B cell (primary cell): ENCODE data around the gene WNT6. TPM values are rescaled to one million over a fixed set of nuclear protein-coding genes. Genes with fewer than 3 reads are reported as not detected.

Experiments used
- ATAC-seq: fragments of 200-7000 bp; cut with Tn5 transposase; one replicate; pipeline ENCODE4 v1.10.0; 2021; ENCODE audit warnings: low read depth, mild to moderate bottlenecking, moderate number of reproducible peaks, moderate library complexity
- CTCF ChIA-PET: fragments of 350-600 bp; sonication (Branson Sonifier 250); formaldehyde crosslinking; loops from one replicate; lab custom pipeline; 2021; ENCODE audit warnings: antibody characterized with exemption, inconsistent platforms; lab: Charles Lee
- POLR2A ChIA-PET: fragments of 350-600 bp; sonication (Branson Sonifier 250); formaldehyde crosslinking; loops from one replicate; lab custom pipeline; 2021; ENCODE audit warnings: antibody characterized with exemption; lab: Charles Lee
- DNase-seq: peaks from one replicate; pipeline ENCODE4 v3.0.0; 2013
- H2AFZ ChIP-seq: 2 replicates; pipeline ENCODE4 v1.6.1; 2012; ENCODE audit warnings: mild to moderate bottlenecking, low read depth, low read length; ENCODE audit not compliant: insufficient read depth, poor library complexity, severe bottlenecking
- H3K27ac ChIP-seq, 2 donors: 1 replicate in 1 of 2; 2 replicates in 1 of 2; pipeline ENCODE4 v1.5.1; 2012 to 2013; ENCODE audit warnings: low read length in 2 of 2, mild to moderate bottlenecking in 2 of 2, moderate library complexity in 1 of 2
- H3K27me3 ChIP-seq, 4 experiments: fragments of 200-600 bp in 1 of 4; sonication (generic) in 1 of 4; replicated peaks in 1 of 4; 1 replicate in 2 of 4; 2 replicates in 2 of 4; pipeline versions ENCODE4 v1.6.1 to v1.7.0; 2013 to 2016; ENCODE audit warnings: low read length in 3 of 4, mild to moderate bottlenecking in 2 of 4, mixed read lengths in 1 of 4, moderate library complexity in 1 of 4; ENCODE audit not compliant: insufficient read depth in 4 of 4, control insufficient read depth in 3 of 4; ENCODE audit errors: control extremely low read depth in 1 of 4
- H3K36me3 ChIP-seq, 2 experiments: replicated peaks in 1 of 2; 1 replicate in 1 of 2; 2 replicates in 1 of 2; pipeline versions ENCODE4 v1.6.1 to v1.7.1; 2013; ENCODE audit warnings: low read length in 1 of 2; ENCODE audit not compliant: insufficient read depth in 2 of 2, control insufficient read depth in 1 of 2; ENCODE audit errors: control extremely low read depth in 1 of 2, extremely low read depth in 1 of 2
- H3K4me1 ChIP-seq, 2 donors: fragments of 200-600 bp in 1 of 2; sonication (generic) in 1 of 2; 1 replicate in 1 of 2; 2 replicates in 1 of 2; pipeline versions ENCODE4 v1.5.1 to v1.6.1; 2013 to 2017; ENCODE audit warnings: low read length in 2 of 2; ENCODE audit not compliant: control insufficient read depth in 2 of 2, insufficient read depth in 2 of 2
- H3K4me2 ChIP-seq: replicated peaks from 2 replicates; pipeline ENCODE3; 2012; ENCODE audit warnings: mild to moderate bottlenecking, low read depth, low read length; ENCODE audit not compliant: poor library complexity, severe bottlenecking
- H3K4me3 ChIP-seq, 5 experiments: fragments of 200-600 bp in 1 of 5; sonication (generic) in 1 of 5; 1 replicate in 3 of 5; 2 replicates in 2 of 5; pipeline versions ENCODE4 v1.5.1 to v1.7.0; 2011 to 2016; ENCODE audit warnings: low read length in 4 of 5, mild to moderate bottlenecking in 4 of 5, low read depth in 2 of 5, control low read depth in 1 of 5, moderate library complexity in 1 of 5; ENCODE audit not compliant: insufficient read depth in 1 of 5; ENCODE audit errors: control extremely low read depth in 1 of 5, extremely low read depth in 1 of 5
- H3K79me2 ChIP-seq: fragments of 200-600 bp; sonication (generic); one replicate; pipeline ENCODE4 v1.6.0; 2016; ENCODE audit warnings: low read length; ENCODE audit not compliant: control insufficient read depth, insufficient read depth
- H3K9ac ChIP-seq: fragments of 200-600 bp; sonication (generic); 2 replicates; pipeline ENCODE4 v1.6.1; 2017; ENCODE audit warnings: mild to moderate bottlenecking, low read length, moderate library complexity
- H3K9me3 ChIP-seq, 3 donors: one replicate each; pipeline versions ENCODE4 v1.6.1 to v1.7.1; 2013; ENCODE audit warnings: low read length in 2 of 3; ENCODE audit not compliant: control insufficient read depth in 2 of 3, insufficient read depth in 1 of 3; ENCODE audit errors: control extremely low read depth in 1 of 3
- H4K20me1 ChIP-seq: 2 replicates; pipeline ENCODE4 v1.6.0; 2012; ENCODE audit warnings: mild to moderate bottlenecking, low read length; ENCODE audit not compliant: insufficient read depth, control insufficient read depth, poor library complexity, severe bottlenecking
- H3K27ac Mint-ChIP-seq: one replicate; pipeline ENCODE4 v1.8.0; 2021; ENCODE audit warnings: mixed read lengths
- H3K27me3 Mint-ChIP-seq: one replicate; pipeline ENCODE4 v1.8.0; 2021; ENCODE audit warnings: mixed read lengths
- H3K4me1 Mint-ChIP-seq: one replicate; pipeline ENCODE4 v1.8.0; 2021; ENCODE audit warnings: mixed read lengths
- H3K4me3 Mint-ChIP-seq: one replicate; pipeline ENCODE4 v1.8.0; 2021; ENCODE audit warnings: mixed read lengths
- H3K9me3 Mint-ChIP-seq: one replicate; pipeline ENCODE4 v1.8.0; 2022; ENCODE audit warnings: mixed read lengths; ENCODE audit not compliant: insufficient read depth
- CTCF ChIP-seq: fragments of 200-600 bp; IDR thresholded peaks from one replicate; pipeline ENCODE4 v1.8.0; 2022; ENCODE audit warnings: antibody characterized with exemption, mild to moderate bottlenecking
- EZH2 ChIP-seq: IDR thresholded peaks from 2 replicates; pipeline ENCODE4 v1.6.1; 2012; ENCODE audit warnings: borderline replicate concordance, low read depth, mild to moderate bottlenecking, moderate library complexity, low read length; ENCODE audit not compliant: insufficient read depth, poor library complexity, severe bottlenecking
- WGBS: methylation state at CpG from one replicate; pipeline ENCODE4 v1.1.5; 2013; ENCODE audit warnings: missing lambda C conversion rate; ENCODE audit not compliant: insufficient coverage; 5-methylcytosine and 5-hydroxymethylcytosine counted together
- intact Hi-C: fragments of 100-400 bp; cut with micrococcal nuclease; formaldehyde crosslinking; loops from one replicate; pipeline ENCODE4 v1.10.0; 2022
- polyA plus RNA-seq: library from polyadenylated mRNA; depleted of rRNA; stranded (reverse); fragments of >200 nt; gene quantifications from 2 replicates; pipeline ENCODE4 v1.2.3, GENCODE V29; 2012
- total RNA-seq, 2 donors: library from RNA; stranded (reverse); fragments of 120-200 nt in 1 of 2; gene quantifications; 1 replicate in 1 of 2; 2 replicates in 1 of 2; pipeline versions ENCODE4 v1.2.3 to v1.2.4, GENCODE V29; 2013 to 2022

WNT6 gene
- total and polyA plus RNA-seq, 2 donors (not counting 1 experiment from before 2014, with no cell fraction given) = 0.84 to 2.0 TPM

GRCh38 chr2:218860950-218861381 is 1.4 kb downstream of the WNT6 start:
- POLR2A ChIA-PET = interaction anchor here (0.6 kb wide), 1 partner anchor 128 kb away, joined by 6 read pairs; no protein-coding TSS in a partner anchor
- Histone ChIP-seq H2AFZ (no peak overlapping the region), H3K27ac (no peak overlapping the region), H3K4me3 (no peak overlapping the region), H3K4me1 (peaks cover 23 to 36% of the 10 kb centered on the region in 2 donors), H3K9ac (no peak overlapping the region), H3K9me3 (peaks cover 0 to 17% (median 0%) of the 10 kb centered on the region in 3 donors), H3K36me3 (no peaks in the 10 kb centered on the region), H3K4me2 (peak overlapping the region; percentile 81), H4K20me1 (no peaks in the 10 kb centered on the region), H3K27me3 (peaks cover 0 to 91% (median 51%) of the 10 kb centered on the region in 4 experiments), H3K79me2 (no peaks in the 10 kb centered on the region)
- peak; percentile 37 for DNase-seq
- peaks cover 73% of the 10 kb centered on the region for H3K27me3 Mint-ChIP-seq
- no peaks in the 10 kb centered on the region for H3K9me3 Mint-ChIP-seq
- no peak for ATAC-seq
- TF ChIP-seq EZH2 = no peak
- no peak for TF ChIP-seq CTCF
- 2% methylated on average over 13 of the region's 21 CpGs for WGBS
- peaks cover 21% of the 10 kb centered on the region for H3K4me1 Mint-ChIP-seq
- CTCF ChIA-PET = interaction anchor here (0.5 to 5.6 kb wide), 3 partner anchors 15 to 84 kb away, joined by 3 to 26 read pairs (median 6); no protein-coding TSS in a partner anchor
- H3K27ac Mint-ChIP-seq = no peak overlapping the region
- peak overlapping the region; percentile 59 for H3K4me3 Mint-ChIP-seq
- intact Hi-C loops = no loop called here

GRCh38 chr2:218861645-218862318 is 2.2 kb downstream of the WNT6 start:
- Histone ChIP-seq H3K4me2 (no peak overlapping the region), H3K4me1 (peaks cover 23 to 36% of the 10 kb centered on the region in 2 donors), H3K4me3 (no peak overlapping the region), H3K79me2 (no peaks in the 10 kb centered on the region), H3K9me3 (peaks cover 0 to 17% (median 0%) of the 10 kb centered on the region in 3 donors), H4K20me1 (no peaks in the 10 kb centered on the region), H3K36me3 (no peaks in the 10 kb centered on the region), H3K27me3 (peaks cover 0 to 86% (median 50%) of the 10 kb centered on the region in 4 experiments), H2AFZ (no peak overlapping the region), H3K27ac (no peak overlapping the region), H3K9ac (no peak overlapping the region)
- no peak for DNase-seq
- 81% methylated on average over 5 of the region's 7 CpGs for WGBS
- POLR2A ChIA-PET = no interaction called here
- no peak overlapping the region for H3K4me3 Mint-ChIP-seq
- TF ChIP-seq CTCF (no peak), EZH2 (no peak)
- H3K27me3 Mint-ChIP-seq = peaks cover 71% of the 10 kb centered on the region
- CTCF ChIA-PET = interaction anchor here (0.5 to 5.6 kb wide), 2 partner anchors 37 to 83 kb away, joined by 3 to 26 read pairs; no protein-coding TSS in a partner anchor
- peaks cover 21% of the 10 kb centered on the region for H3K4me1 Mint-ChIP-seq
- H3K27ac Mint-ChIP-seq = no peak overlapping the region
- no peaks in the 10 kb centered on the region for H3K9me3 Mint-ChIP-seq
- intact Hi-C loops = no loop called here
- ATAC-seq = no peak
